ENCODE data around the gene TNS3.

- TF ChIP-seq POLR2AphosphoS5 (IDR thresholded peaks at IDR 0.05; ENCODE audit: borderline replicate concordance, low read depth, low read length) (no peak), EZH2 (IDR thresholded peaks at IDR 0.05) (no peak)
These were observed 218.9 kb downstream of the TNS3 start for GRCh38 chr7:47362984-47363383.
